Progenitor cell of endocrine pancreas (in vitro differentiated cells): ENCODE data around the gene GALNTL6. TPM values are rescaled to one million over a fixed set of nuclear protein-coding genes. Genes with fewer than 3 reads are reported as not detected.

Source experiments
- DNase-seq: peaks from one replicate; pipeline ENCODE4 v3.0.0; 2021; ENCODE audit warnings: low spot score; ENCODE audit not compliant: unreplicated experiment
- H3K27ac Mint-ChIP-seq: 2 replicates; pipeline ENCODE4 v1.8.0; 2021; ENCODE audit warnings: mild to moderate bottlenecking, moderate library complexity, mixed read lengths
- H3K27me3 Mint-ChIP-seq: 2 replicates; pipeline ENCODE4 v1.8.0; 2021; ENCODE audit warnings: mixed read lengths
- H3K36me3 Mint-ChIP-seq: 2 replicates; pipeline ENCODE4 v1.8.0; 2022; ENCODE audit warnings: mixed read lengths; ENCODE audit not compliant: insufficient read depth
- H3K4me1 Mint-ChIP-seq: 2 replicates; pipeline ENCODE4 v1.8.0; 2021; ENCODE audit warnings: low read depth, mixed read lengths
- H3K4me3 Mint-ChIP-seq: 2 replicates; pipeline ENCODE4 v1.8.0; 2021; ENCODE audit warnings: low read depth, mild to moderate bottlenecking, moderate library complexity, mixed read lengths
- H3K9me3 Mint-ChIP-seq: 2 replicates; pipeline ENCODE4 v1.8.0; 2021; ENCODE audit warnings: low read depth, mixed read lengths
- CTCF ChIP-seq: fragments of 200-600 bp; sonication (generic); IDR thresholded peaks from one replicate; pipeline ENCODE4 v1.5.0; 2021; ENCODE audit warnings: antibody characterized with exemption, mild to moderate bottlenecking; ENCODE audit not compliant: unreplicated experiment
- total RNA-seq: library from RNA; stranded (reverse); gene quantifications from 2 replicates; pipeline ENCODE4 v1.2.1, GENCODE V29; 2021

GALNTL6 gene
- total RNA-seq, 1 donor from 2014 or later = 0.14 TPM

GRCh38 chr4:173008436-173008835 is 1195.2 kb downstream of the GALNTL6 start:
- Mint-ChIP-seq H3K4me1 (peaks cover 4% of the 10 kb centered on the region), H3K27ac (no peak overlapping the region), H3K9me3 (peaks cover 3% of the 10 kb centered on the region), H3K27me3 (no peaks in the 10 kb centered on the region), H3K36me3 (no peaks in the 10 kb centered on the region), H3K4me3 (no peak overlapping the region)
- TF ChIP-seq CTCF = no peak
- DNase-seq = no peak

- no peaks in the 10 kb centered on the region for H3K36me3 Mint-ChIP-seq
- DNase-seq = no peak
- no peaks in the 10 kb centered on the region for H3K27me3 Mint-ChIP-seq
- no peak overlapping the region for H3K27ac Mint-ChIP-seq
- no peak for TF ChIP-seq CTCF
- H3K9me3 Mint-ChIP-seq = peaks cover 3% of the 10 kb centered on the region
- no peak overlapping the region for H3K4me3 Mint-ChIP-seq
- peaks cover 6% of the 10 kb centered on the region for H3K4me1 Mint-ChIP-seq
Observed at GRCh38 chr4:173009129-173009823, 1196.1 kb downstream of the GALNTL6 start.

GRCh38 chr4:173012608-173013007 is 1199.4 kb downstream of the GALNTL6 start:
- Mint-ChIP-seq H3K27me3 (no peaks in the 10 kb centered on the region), H3K27ac (no peak overlapping the region), H3K36me3 (no peaks in the 10 kb centered on the region), H3K4me1 (peaks cover 2% of the 10 kb centered on the region), H3K4me3 (no peak overlapping the region), H3K9me3 (peaks cover 3% of the 10 kb centered on the region)
- no peak for DNase-seq
- TF ChIP-seq CTCF = no peak

GRCh38 chr4:173013232-173013930 is 1200.2 kb downstream of the GALNTL6 start:
- Mint-ChIP-seq H3K27ac (no peak overlapping the region), H3K9me3 (peaks cover 3% of the 10 kb centered on the region), H3K27me3 (no peaks in the 10 kb centered on the region), H3K4me1 (peaks cover 2% of the 10 kb centered on the region), H3K4me3 (no peak overlapping the region), H3K36me3 (no peaks in the 10 kb centered on the region)
- peak; percentile 76 for TF ChIP-seq CTCF
- peak; percentile 54 for DNase-seq

GRCh38 chr4:173014113-173014558 is 1200.9 kb downstream of the GALNTL6 start:
- TF ChIP-seq CTCF = no peak
- DNase-seq = no peak
- peaks cover 3% of the 10 kb centered on the region for H3K9me3 Mint-ChIP-seq
- no peaks in the 10 kb centered on the region for H3K36me3 Mint-ChIP-seq
- H3K27ac Mint-ChIP-seq = no peak overlapping the region
- peaks cover 2% of the 10 kb centered on the region for H3K4me1 Mint-ChIP-seq
- no peak overlapping the region for H3K4me3 Mint-ChIP-seq
- H3K27me3 Mint-ChIP-seq = no peaks in the 10 kb centered on the region
